Upper lobe of left lung (tissue), 4 donors: ENCODE data around the gene TGFBR3L.

ENCODE experiments used
- POLR2A ChIP-seq, 4 donors: fragments of 450-650 bp; IDR thresholded peaks; one replicate each; pipeline ENCODE4 v1.5.1; 2016 to 2017; ENCODE audit warnings: antibody characterized with exemption in 4 of 4, mild to moderate bottlenecking in 2 of 4
- POLR2AphosphoS5 ChIP-seq, 2 donors: sonication (generic); formaldehyde crosslinking; IDR thresholded peaks; one replicate each; pipeline ENCODE4 v1.5.1; 2017; ENCODE audit warnings: antibody characterized with exemption in 2 of 2
- TF ChIP-seq, protein P1 (sequence below), 6 experiments: fragments of 450-650 bp in 4 of 6; fragments of 200-600 bp in 2 of 6; sonication (generic) in 2 of 6; IDR thresholded peaks; one replicate each; pipeline ENCODE4 v1.5.1; 2016 to 2019; ENCODE audit warnings: antibody characterized with exemption in 6 of 6

- TF ChIP-seq POLR2AphosphoS5 (IDR thresholded peaks at IDR 0.05) (no peak), POLR2A (IDR thresholded peaks at IDR 0.05) (no peak)
- TF ChIP-seq, protein P1, sequence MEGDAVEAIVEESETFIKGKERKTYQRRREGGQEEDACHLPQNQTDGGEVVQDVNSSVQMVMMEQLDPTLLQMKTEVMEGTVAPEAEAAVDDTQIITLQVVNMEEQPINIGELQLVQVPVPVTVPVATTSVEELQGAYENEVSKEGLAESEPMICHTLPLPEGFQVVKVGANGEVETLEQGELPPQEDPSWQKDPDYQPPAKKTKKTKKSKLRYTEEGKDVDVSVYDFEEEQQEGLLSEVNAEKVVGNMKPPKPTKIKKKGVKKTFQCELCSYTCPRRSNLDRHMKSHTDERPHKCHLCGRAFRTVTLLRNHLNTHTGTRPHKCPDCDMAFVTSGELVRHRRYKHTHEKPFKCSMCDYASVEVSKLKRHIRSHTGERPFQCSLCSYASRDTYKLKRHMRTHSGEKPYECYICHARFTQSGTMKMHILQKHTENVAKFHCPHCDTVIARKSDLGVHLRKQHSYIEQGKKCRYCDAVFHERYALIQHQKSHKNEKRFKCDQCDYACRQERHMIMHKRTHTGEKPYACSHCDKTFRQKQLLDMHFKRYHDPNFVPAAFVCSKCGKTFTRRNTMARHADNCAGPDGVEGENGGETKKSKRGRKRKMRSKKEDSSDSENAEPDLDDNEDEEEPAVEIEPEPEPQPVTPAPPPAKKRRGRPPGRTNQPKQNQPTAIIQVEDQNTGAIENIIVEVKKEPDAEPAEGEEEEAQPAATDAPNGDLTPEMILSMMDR (IDR thresholded peaks at IDR 0.05) = no peak
Measured at GRCh38 chr19:7867092-7867844, 47.4 kb upstream of the TGFBR3L start.
